Endothelial cell of umbilical vein (primary cell): ENCODE data around the gene AKTIP. TPM values are rescaled to one million over a fixed set of nuclear protein-coding genes. Genes with fewer than 3 reads are reported as not detected.
A peak's percentile ranks its signal among the peaks of the same experiment; 100 is the strongest.

Experiments used
- BruUV-seq: library from RNA; stranded (reverse); fragments of 400-500 nt; replicated peaks from 2 replicates; lab custom pipeline; 2021; lab: Mats Ljungman, UMichigan
- CTCF ChIA-PET: fragments of 300-600, 350-600 bp; sonication (Branson Sonifier 250); formaldehyde crosslinking; loops from one replicate; lab custom pipeline; 2021; ENCODE audit warnings: antibody characterized with exemption, inconsistent platforms; lab: Charles Lee
- POLR2A ChIA-PET: fragments of 300-600, 350-600 bp; sonication (Branson Sonifier 250); formaldehyde crosslinking; loops from one replicate; lab custom pipeline; 2021; ENCODE audit warnings: antibody characterized with exemption, inconsistent platforms; lab: Charles Lee
- DNase-seq: peaks from one replicate; pipeline ENCODE4 v3.0.0-alpha.2; 2011; ENCODE audit warnings: low read depth, low spot score
- FAIRE-seq: peaks from 2 replicates; lab custom pipeline; 2011; peaks lifted over from hg19 to GRCh38; lab: Jason Lieb, UNC
- H2AFZ ChIP-seq: 2 replicates; pipeline ENCODE4 v1.6.0; 2012; ENCODE audit warnings: low read depth, low read length, control low read depth, inconsistent platforms
- H3K27ac ChIP-seq: 2 replicates; pipeline ENCODE4 v1.5.1; 2011; ENCODE audit warnings: low read depth, mild to moderate bottlenecking, control low read depth, low read length, moderate library complexity; ENCODE audit not compliant: insufficient read depth
- H3K27me3 ChIP-seq, 2 experiments: 2 replicates each; pipeline versions ENCODE4 v1.6.0 to v1.6.1; 2011; ENCODE audit warnings: low read length in 2 of 2, mixed read lengths in 1 of 2; ENCODE audit not compliant: control insufficient read depth in 2 of 2, insufficient read depth in 2 of 2
- H3K36me3 ChIP-seq, 2 experiments: 2 replicates in 1 of 2; 3 replicates in 1 of 2; pipeline ENCODE4 v1.5.1; 2011; ENCODE audit warnings: low read length in 2 of 2, mild to moderate bottlenecking in 1 of 2, moderate library complexity in 1 of 2; ENCODE audit not compliant: control insufficient read depth in 2 of 2, insufficient read depth in 2 of 2; ENCODE audit errors: extremely low read depth in 1 of 2
- H3K4me1 ChIP-seq: 3 replicates; pipeline ENCODE4 v1.5.1; 2011; ENCODE audit warnings: mild to moderate bottlenecking, low read length; ENCODE audit not compliant: control insufficient read depth, insufficient read depth; ENCODE audit errors: extremely low read depth
- H3K4me2 ChIP-seq: 2 replicates; pipeline ENCODE4 v1.6.1; 2011; ENCODE audit warnings: low read length, control low read depth, mixed read lengths; ENCODE audit not compliant: insufficient read depth
- H3K4me3 ChIP-seq, 3 experiments: fragments of 200-600 bp in 1 of 3; sonication (generic), shearing (Covaris generic) in 1 of 3; replicated peaks in 1 of 3; 2 replicates each; pipeline ENCODE4 v1.5.1; 2011 to 2016; ENCODE audit warnings: control low read depth in 3 of 3, low read length in 3 of 3, mild to moderate bottlenecking in 2 of 3, inconsistent platforms in 1 of 3, low read depth in 1 of 3, moderate library complexity in 1 of 3; ENCODE audit not compliant: insufficient read depth in 1 of 3
- H3K79me2 ChIP-seq: 2 replicates; pipeline ENCODE4 v1.6.0; 2012; ENCODE audit warnings: low read length, inconsistent platforms; ENCODE audit not compliant: control insufficient read depth, insufficient read depth
- H3K9ac ChIP-seq: replicated peaks from 2 replicates; pipeline ENCODE3; 2011; ENCODE audit warnings: low read length, control low read depth; ENCODE audit not compliant: insufficient read depth; ENCODE audit errors: extremely low read depth
- H3K9me1 ChIP-seq: replicated peaks from 3 replicates; pipeline ENCODE4 v1.6.0; 2011; ENCODE audit warnings: mild to moderate bottlenecking, low read length; ENCODE audit not compliant: control insufficient read depth, insufficient read depth; ENCODE audit errors: extremely low read depth
- H3K9me3 ChIP-seq: replicated peaks from 2 replicates; pipeline ENCODE4 v1.5.1; 2012; ENCODE audit warnings: low read length, inconsistent platforms; ENCODE audit not compliant: control insufficient read depth, insufficient read depth
- H4K20me1 ChIP-seq: replicated peaks from 2 replicates; pipeline ENCODE3; 2011; ENCODE audit warnings: mild to moderate bottlenecking, low read length; ENCODE audit not compliant: control insufficient read depth, insufficient read depth; ENCODE audit errors: extremely low read depth
- EZH2 ChIP-seq: IDR thresholded peaks from 2 replicates; pipeline ENCODE4 v1.6.1; 2012; ENCODE audit warnings: borderline replicate concordance, low read depth, mild to moderate bottlenecking, moderate library complexity, low read length, inconsistent platforms; ENCODE audit not compliant: severe bottlenecking
- FOS ChIP-seq: IDR thresholded peaks from 2 replicates; pipeline ENCODE4 v1.6.1; 2011; ENCODE audit warnings: mild to moderate bottlenecking, low read length, moderate library complexity, borderline replicate concordance; ENCODE audit not compliant: insufficient read depth
- GATA2 ChIP-seq: IDR thresholded peaks from 2 replicates; pipeline ENCODE4 v1.7.0; 2011; ENCODE audit warnings: low read depth, mild to moderate bottlenecking, moderate library complexity, mixed read lengths, low read length; ENCODE audit not compliant: insufficient read length, insufficient read depth
- JUN ChIP-seq: IDR thresholded peaks from 2 replicates; pipeline ENCODE4 v1.6.1; 2011; ENCODE audit warnings: borderline replicate concordance, low read depth; ENCODE audit not compliant: insufficient read length, insufficient read depth
- MYC ChIP-seq: IDR thresholded peaks from one replicate; pipeline ENCODE4 v1.6.1; 2011; ENCODE audit warnings: mild to moderate bottlenecking, low read depth, low read length
- POLR2A ChIP-seq: IDR thresholded peaks from 2 replicates; pipeline ENCODE4 v1.6.1; 2012; ENCODE audit warnings: low read depth, mild to moderate bottlenecking, control low read depth, low read length
- POLR2AphosphoS5 ChIP-seq: IDR thresholded peaks from 2 replicates; pipeline ENCODE4 v1.6.1; 2012; ENCODE audit warnings: low read depth, mild to moderate bottlenecking, control low read depth, low read length, moderate library complexity; ENCODE audit not compliant: insufficient read depth
- dilution Hi-C: fragments of 300-500 bp; cut with MboI; formaldehyde crosslinking; loops from one replicate; pipeline ENCODE4 v1.15.0; 2019; ENCODE audit warnings: low sequenced_read_pairs; ENCODE audit not compliant: extremely low pct_ligation_motif_present
- intact Hi-C: fragments of 100-400 bp; cut with micrococcal nuclease; formaldehyde crosslinking; loops from one replicate; pipeline ENCODE4 v1.10.0; 2022
- polyA plus RNA-seq, 4 experiments: library from polyadenylated mRNA; depleted of rRNA in 3 of 4; stranded (reverse) in 3 of 4; unstranded in 1 of 4; fragments of >200 nt; gene quantifications; 2 replicates each; pipeline versions ENCODE4 v1.2.1 to v1.2.3, GENCODE V29; 2011 to 2012; ENCODE audit warnings: missing spikeins in 1 of 4
- total RNA-seq: library from RNA; stranded (reverse); gene quantifications from 2 replicates; pipeline ENCODE4 v1.2.3, GENCODE V29; 2021
- TF ChIP-seq, protein P1 (sequence below): IDR thresholded peaks from 2 replicates; pipeline ENCODE4 v1.6.1; 2011; ENCODE audit not compliant: insufficient read depth, insufficient read length
- TF ChIP-seq, protein P2 (sequence below), 2 donors: IDR thresholded peaks; 1 replicate in 1 of 2; 2 replicates in 1 of 2; pipeline ENCODE4 v1.5.1; 2011; ENCODE audit warnings: low read length in 2 of 2, mild to moderate bottlenecking in 2 of 2, moderate library complexity in 2 of 2, control low read depth in 1 of 2, inconsistent platforms in 1 of 2, low read depth in 1 of 2; ENCODE audit not compliant: insufficient read depth in 1 of 2; ENCODE audit errors: extremely low read depth in 1 of 2

Gene AKTIP
- total and polyA plus RNA-seq, 2 donors (not counting 3 experiments of a cell fraction or from before 2014, with no cell fraction given), result 25.1 to 32.7 TPM

DNA sequence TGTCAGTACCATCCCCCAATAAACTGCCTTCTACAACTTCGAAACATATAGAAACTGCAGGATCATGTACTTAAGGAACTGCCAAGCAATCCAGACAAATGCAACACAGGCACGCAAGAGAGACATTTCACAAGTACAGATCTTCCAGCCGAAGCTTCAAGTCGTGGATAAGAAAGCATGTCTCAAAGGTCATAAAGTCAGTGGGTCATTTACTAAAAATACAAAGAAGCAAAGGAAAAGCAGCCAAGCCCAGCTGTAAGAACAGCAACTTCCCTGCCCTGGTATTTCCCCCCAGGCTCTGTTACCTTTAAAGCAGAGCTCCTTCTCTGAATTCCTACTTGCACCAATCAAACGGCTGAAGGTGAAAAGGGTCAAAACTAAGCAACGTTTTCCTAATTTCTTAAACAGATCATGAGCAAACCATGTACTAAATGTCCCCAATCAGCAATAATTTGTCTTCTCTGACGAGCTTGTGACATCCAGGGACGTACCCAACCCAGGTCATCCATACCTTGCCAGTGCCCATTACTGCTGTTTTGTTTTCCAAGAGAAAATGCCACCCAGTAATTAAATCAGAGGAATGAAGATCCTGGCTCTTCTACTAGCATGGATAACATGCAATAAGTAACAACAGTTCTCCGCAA lies 1.7 kb downstream of the AKTIP start:
- peak overlapping the region; percentile 78 for H3K4me2 ChIP-seq
- FAIRE-seq (no peak), DNase-seq (no peak)
- dilution Hi-C loops, result no loop called here
- no peaks in the 10 kb centered on the region for H3K27me3 ChIP-seq
- no TSS peak for BruUV-seq
- H4K20me1 ChIP-seq, result no peaks in the 10 kb centered on the region
- TF ChIP-seq GATA2 (no peak), JUN (no peak), MYC (no peak), EZH2 (no peak), POLR2A (no peak), FOS (no peak), POLR2AphosphoS5 (no peak)
- TF ChIP-seq, protein P1, sequence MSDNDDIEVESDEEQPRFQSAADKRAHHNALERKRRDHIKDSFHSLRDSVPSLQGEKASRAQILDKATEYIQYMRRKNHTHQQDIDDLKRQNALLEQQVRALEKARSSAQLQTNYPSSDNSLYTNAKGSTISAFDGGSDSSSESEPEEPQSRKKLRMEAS, result no peak
- TF ChIP-seq, protein P2, sequence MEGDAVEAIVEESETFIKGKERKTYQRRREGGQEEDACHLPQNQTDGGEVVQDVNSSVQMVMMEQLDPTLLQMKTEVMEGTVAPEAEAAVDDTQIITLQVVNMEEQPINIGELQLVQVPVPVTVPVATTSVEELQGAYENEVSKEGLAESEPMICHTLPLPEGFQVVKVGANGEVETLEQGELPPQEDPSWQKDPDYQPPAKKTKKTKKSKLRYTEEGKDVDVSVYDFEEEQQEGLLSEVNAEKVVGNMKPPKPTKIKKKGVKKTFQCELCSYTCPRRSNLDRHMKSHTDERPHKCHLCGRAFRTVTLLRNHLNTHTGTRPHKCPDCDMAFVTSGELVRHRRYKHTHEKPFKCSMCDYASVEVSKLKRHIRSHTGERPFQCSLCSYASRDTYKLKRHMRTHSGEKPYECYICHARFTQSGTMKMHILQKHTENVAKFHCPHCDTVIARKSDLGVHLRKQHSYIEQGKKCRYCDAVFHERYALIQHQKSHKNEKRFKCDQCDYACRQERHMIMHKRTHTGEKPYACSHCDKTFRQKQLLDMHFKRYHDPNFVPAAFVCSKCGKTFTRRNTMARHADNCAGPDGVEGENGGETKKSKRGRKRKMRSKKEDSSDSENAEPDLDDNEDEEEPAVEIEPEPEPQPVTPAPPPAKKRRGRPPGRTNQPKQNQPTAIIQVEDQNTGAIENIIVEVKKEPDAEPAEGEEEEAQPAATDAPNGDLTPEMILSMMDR (IDR thresholded peaks at IDR 0.05; ENCODE audit: extremely low read depth in 1 of 2, insufficient read depth in 1 of 2, low read depth in 1 of 2, low read length in 2 of 2), result no peak
- peaks cover 0 to 3% of the 10 kb centered on the region in 2 experiments for H3K36me3 ChIP-seq
- intact Hi-C loops, result loop anchor here (5.0 to 10.0 kb wide), 3 partner anchors 179 to 447 kb away; partner anchors contain the start of genes CHD9, CHD9NB, FTO and RPGRIP1L
- no peaks in the 10 kb centered on the region for H3K9me3 ChIP-seq
- H3K79me2 ChIP-seq, result peaks cover 4% of the 10 kb centered on the region
- H3K27ac ChIP-seq, result no peak overlapping the region
- peaks cover 29% of the 10 kb centered on the region for H3K4me1 ChIP-seq
- H3K9ac ChIP-seq, result no peak overlapping the region
- H2AFZ ChIP-seq, result no peak overlapping the region
- no peaks in the 10 kb centered on the region for H3K9me1 ChIP-seq
- H3K4me3 ChIP-seq, result no peak overlapping the region
- POLR2A ChIA-PET, result no interaction called here
- CTCF ChIA-PET, result interaction anchor here (0.8 to 1.9 kb wide), 5 partner anchors 8 to 48 kb away, joined by 3 to 9 read pairs (median 4); no protein-coding TSS in a partner anchor
